T-helper 9 cell (primary cell): Measurements from ENCODE around the gene FOXN3.
"Not testable (repeated sequence)": the region's sequence is repeated elsewhere in the genome, so short reads cannot be mapped to it uniquely, and the experiment has no call there.

Experiments used
- DNase-seq: peaks from one replicate; pipeline ENCODE4 v3.0.0-alpha.2; 2020

FOXN3 gene

GRCh38 chr14:89217891-89218290 is 199.1 kb downstream of the FOXN3 start:
- DNase-seq = no peak

- DNase-seq = no peak
Measured at GRCh38 chr14:89215531-89215930, 201.5 kb downstream of the FOXN3 start.

- no peak for DNase-seq
Measured at GRCh38 chr14:89215114-89215513, 201.9 kb downstream of the FOXN3 start.

GRCh38 chr14:89214221-89214965 is 202.6 kb downstream of the FOXN3 start:
- DNase-seq = no peak

- no peak for DNase-seq
Measured at GRCh38 chr14:89212386-89213235, 204.4 kb downstream of the FOXN3 start.

- DNase-seq = no peak
Measured at GRCh38 chr14:89209558-89209957, 207.5 kb downstream of the FOXN3 start.

- no peak for DNase-seq
Measured at GRCh38 chr14:89207925-89208328, 209.1 kb downstream of the FOXN3 start.

GRCh38 chr14:89206389-89207031 is 210.5 kb downstream of the FOXN3 start:
- no peak for DNase-seq

GRCh38 chr14:89205137-89205740 is 211.8 kb downstream of the FOXN3 start:
- no peak for DNase-seq

GRCh38 chr14:89202413-89203190 is 214.4 kb downstream of the FOXN3 start:
- no peak for DNase-seq

GRCh38 chr14:89201645-89202044 is 215.4 kb downstream of the FOXN3 start:
- no peak for DNase-seq

GRCh38 chr14:89199357-89199756 is 217.7 kb downstream of the FOXN3 start:
- DNase-seq = not testable (repeated sequence)

- DNase-seq = no peak
Measured at GRCh38 chr14:89198544-89199329, 218.3 kb downstream of the FOXN3 start.

- no peak for DNase-seq
Measured at GRCh38 chr14:89197623-89198022, 219.4 kb downstream of the FOXN3 start.

- DNase-seq = no peak
Measured at GRCh38 chr14:89196545-89196944, 220.5 kb downstream of the FOXN3 start.

GRCh38 chr14:89194376-89194775 is 222.7 kb downstream of the FOXN3 start:
- DNase-seq = no peak

GRCh38 chr14:89190765-89191513 is 226.1 kb downstream of the FOXN3 start:
- no peak for DNase-seq

- no peak for DNase-seq
Measured at GRCh38 chr14:89188492-89188891, 228.5 kb downstream of the FOXN3 start.

- no peak for DNase-seq
Measured at GRCh38 chr14:89187501-89187900, 229.5 kb downstream of the FOXN3 start.

GRCh38 chr14:89186856-89187376 is 230.1 kb downstream of the FOXN3 start:
- DNase-seq = no peak
